HG02884 (cell line): Measurements from ENCODE around the gene NUP160.
"Not testable (repeated sequence)": the region's sequence is repeated elsewhere in the genome, so short reads cannot be mapped to it uniquely, and the experiment has no call there.

ENCODE experiments used
- ATAC-seq: cut with Tn5 transposase; IDR thresholded peaks from one replicate; pipeline ENCODE4 v1.9.1; 2021; ENCODE audit warnings: mild to moderate bottlenecking, moderate library complexity; ENCODE audit not compliant: unreplicated experiment

NUP160 gene

GRCh38 chr11:47864901-47865300 is 16.8 kb upstream of the NUP160 start:
- no peak for ATAC-seq

- no peak for ATAC-seq
Observed at GRCh38 chr11:47863898-47864430, 15.8 kb upstream of the NUP160 start.

- ATAC-seq = peak; percentile 47
Observed at GRCh38 chr11:47863189-47863897, 15.2 kb upstream of the NUP160 start.

- ATAC-seq = peak; percentile 39
Observed at GRCh38 chr11:47861728-47862127, 13.6 kb upstream of the NUP160 start.

- no peak for ATAC-seq
Observed at GRCh38 chr11:47860536-47860935, 12.4 kb upstream of the NUP160 start.

GRCh38 chr11:47857892-47858543 is 9.9 kb upstream of the NUP160 start:
- no peak for ATAC-seq

- no peak for ATAC-seq
Observed at GRCh38 chr11:47857485-47857884, 9.3 kb upstream of the NUP160 start.

- no peak for ATAC-seq
Observed at GRCh38 chr11:47856186-47856585, 8.0 kb upstream of the NUP160 start.

GRCh38 chr11:47854667-47855066 is 6.5 kb upstream of the NUP160 start:
- peak; percentile 43 for ATAC-seq

GRCh38 chr11:47852053-47852452 is 3.9 kb upstream of the NUP160 start:
- ATAC-seq = no peak

GRCh38 chr11:47850337-47850736 is 2.2 kb upstream of the NUP160 start:
- ATAC-seq = peak; percentile 32

GRCh38 chr11:47848700-47849155 is 578 bp upstream of the NUP160 start:
- ATAC-seq = peak; percentile 9

GRCh38 chr11:47847537-47847891 is 636 bp downstream of the NUP160 start:
- no peak for ATAC-seq

GRCh38 chr11:47846998-47847397 is 1.2 kb downstream of the NUP160 start:
- ATAC-seq = no peak

- ATAC-seq = no peak
Observed at GRCh38 chr11:47843361-47844055, 4.6 kb downstream of the NUP160 start.

- no peak for ATAC-seq
Observed at GRCh38 chr11:47842749-47843148, 5.4 kb downstream of the NUP160 start.

GRCh38 chr11:47837929-47838328 is 10.2 kb downstream of the NUP160 start:
- no peak for ATAC-seq

GRCh38 chr11:47837292-47837691 is 10.9 kb downstream of the NUP160 start:
- no peak for ATAC-seq

- ATAC-seq = not testable (repeated sequence)
Observed at GRCh38 chr11:47830013-47830412, 18.1 kb downstream of the NUP160 start.

- ATAC-seq = no peak
Observed at GRCh38 chr11:47828284-47828683, 19.9 kb downstream of the NUP160 start.

- ATAC-seq = not testable (repeated sequence)
Observed at GRCh38 chr11:47822664-47823063, 25.5 kb downstream of the NUP160 start.

- no peak for ATAC-seq
Observed at GRCh38 chr11:47819743-47820142, 28.4 kb downstream of the NUP160 start.
